ENCODE data around the gene NOX3. TPM values are rescaled to one million over a fixed set of nuclear protein-coding genes. Genes with fewer than 3 reads are reported as not detected.
"Not testable (repeated sequence)": the region's sequence is repeated elsewhere in the genome, so short reads cannot be mapped to it uniquely, and the experiment has no call there.

The NOX3 gene, protein sequence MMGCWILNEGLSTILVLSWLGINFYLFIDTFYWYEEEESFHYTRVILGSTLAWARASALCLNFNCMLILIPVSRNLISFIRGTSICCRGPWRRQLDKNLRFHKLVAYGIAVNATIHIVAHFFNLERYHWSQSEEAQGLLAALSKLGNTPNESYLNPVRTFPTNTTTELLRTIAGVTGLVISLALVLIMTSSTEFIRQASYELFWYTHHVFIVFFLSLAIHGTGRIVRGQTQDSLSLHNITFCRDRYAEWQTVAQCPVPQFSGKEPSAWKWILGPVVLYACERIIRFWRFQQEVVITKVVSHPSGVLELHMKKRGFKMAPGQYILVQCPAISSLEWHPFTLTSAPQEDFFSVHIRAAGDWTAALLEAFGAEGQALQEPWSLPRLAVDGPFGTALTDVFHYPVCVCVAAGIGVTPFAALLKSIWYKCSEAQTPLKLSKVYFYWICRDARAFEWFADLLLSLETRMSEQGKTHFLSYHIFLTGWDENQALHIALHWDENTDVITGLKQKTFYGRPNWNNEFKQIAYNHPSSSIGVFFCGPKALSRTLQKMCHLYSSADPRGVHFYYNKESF
- total RNA-seq: not detected

DNA sequence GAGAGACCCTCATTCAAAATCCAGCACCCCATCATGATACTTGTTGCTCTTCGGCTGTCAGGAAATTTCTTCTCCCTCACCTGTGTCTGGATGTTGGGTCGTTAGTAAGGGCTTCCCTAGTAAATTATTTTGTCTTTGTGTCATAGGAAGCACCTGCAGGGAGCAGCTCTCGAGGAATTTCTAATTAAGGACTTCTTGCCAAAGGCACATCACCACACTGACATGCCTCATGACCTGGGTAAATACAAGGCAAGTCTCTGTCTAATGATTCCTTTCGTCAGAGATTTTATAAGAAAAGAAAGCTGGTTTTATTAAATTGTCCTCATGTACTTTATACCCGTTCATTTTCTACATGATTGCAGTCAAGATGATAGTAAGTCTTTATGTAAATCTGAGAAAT, at the start of gene NOX3:
Gene NOX3 (minus strand): TSS at position 74 of the 400 bp plus-strand sequence. CDS start 39 bp downstream, at position 35.
- Mint-ChIP-seq H3K36me3 (peaks cover 1% of the 10 kb centered on the region), H3K27ac (no peak within 1 kb of the TSS), H3K27me3 (peaks cover 6% of the 10 kb centered on the region), H3K4me1 (no peaks in the 10 kb centered on the region), H3K4me3 (no peak within 1 kb of the TSS), H3K9me3 (no peaks in the 10 kb centered on the region)
- POLR2A ChIA-PET: no interaction called here
- DNase-seq (no peak), ATAC-seq (ENCODE audit: low read depth) (no peak)

DNA sequence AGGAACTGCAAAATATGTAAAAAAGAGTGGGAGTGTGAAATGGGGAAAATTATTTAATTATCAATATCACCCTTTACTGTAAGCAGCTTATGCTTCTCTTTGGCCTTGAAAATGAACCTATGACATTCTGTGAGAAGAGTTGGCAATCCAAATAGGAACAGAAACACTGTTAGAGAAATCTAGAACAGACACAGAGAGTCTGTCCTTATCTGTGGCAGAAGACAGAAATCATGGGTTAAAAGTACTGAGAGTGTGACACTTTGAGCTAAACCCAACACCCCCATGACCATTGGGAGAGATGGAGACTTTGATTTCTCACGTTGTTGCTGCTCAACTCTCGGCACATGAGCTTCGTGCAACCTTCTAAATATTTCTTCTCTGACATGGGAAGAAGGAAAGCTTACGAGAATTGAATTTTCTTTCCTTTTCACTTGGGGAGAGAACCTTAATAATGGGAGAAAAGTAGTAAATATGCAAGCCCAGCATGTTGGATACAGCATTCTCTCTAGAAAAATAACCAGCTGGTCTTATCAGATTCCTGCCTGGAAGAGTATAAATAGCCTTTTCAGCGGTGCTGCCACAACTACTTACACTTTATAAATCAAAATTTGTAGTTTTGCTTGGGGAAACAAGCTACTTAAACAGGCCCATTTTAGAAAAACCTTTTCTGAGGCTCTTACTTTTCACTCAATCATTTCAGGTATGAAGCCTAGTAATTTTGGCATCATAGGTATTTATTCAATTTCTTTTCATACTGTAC, 49.4 kb upstream of the NOX3 start:
- POLR2A ChIA-PET: no interaction called here
- no peaks in the 10 kb centered on the region for H3K36me3 Mint-ChIP-seq
- peaks cover 1% of the 10 kb centered on the region for H3K27me3 Mint-ChIP-seq
- no peak overlapping the region for H3K4me3 Mint-ChIP-seq
- ATAC-seq (ENCODE audit: low read depth) (no peak), DNase-seq (no peak)
- peaks cover 4% of the 10 kb centered on the region for H3K9me3 Mint-ChIP-seq
- H3K4me1 Mint-ChIP-seq: peaks cover 2% of the 10 kb centered on the region
- H3K27ac Mint-ChIP-seq: no peak overlapping the region

DNA sequence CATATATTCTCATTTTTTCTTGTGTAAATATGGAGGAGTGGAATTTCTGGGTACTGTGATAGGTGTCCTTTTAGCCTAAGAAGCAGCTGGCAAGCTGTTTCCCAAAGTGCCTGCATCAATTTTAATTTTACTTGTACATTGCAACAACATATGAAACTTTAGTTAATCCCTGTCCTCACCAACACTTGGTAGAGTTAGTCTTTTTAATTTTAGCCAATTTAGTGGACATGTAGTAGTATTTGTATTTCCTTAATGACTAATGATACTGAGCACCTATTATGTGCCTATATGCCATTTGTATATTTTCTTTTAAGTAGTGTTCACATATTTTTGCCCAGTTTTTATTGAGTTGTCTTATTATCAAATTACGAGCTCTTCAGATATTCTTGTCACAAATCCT, 46.8 kb upstream of the NOX3 start:
- peaks cover 2% of the 10 kb centered on the region for H3K4me1 Mint-ChIP-seq
- no peak for ATAC-seq (ENCODE audit: low read depth)
- POLR2A ChIA-PET: no interaction called here

DNA sequence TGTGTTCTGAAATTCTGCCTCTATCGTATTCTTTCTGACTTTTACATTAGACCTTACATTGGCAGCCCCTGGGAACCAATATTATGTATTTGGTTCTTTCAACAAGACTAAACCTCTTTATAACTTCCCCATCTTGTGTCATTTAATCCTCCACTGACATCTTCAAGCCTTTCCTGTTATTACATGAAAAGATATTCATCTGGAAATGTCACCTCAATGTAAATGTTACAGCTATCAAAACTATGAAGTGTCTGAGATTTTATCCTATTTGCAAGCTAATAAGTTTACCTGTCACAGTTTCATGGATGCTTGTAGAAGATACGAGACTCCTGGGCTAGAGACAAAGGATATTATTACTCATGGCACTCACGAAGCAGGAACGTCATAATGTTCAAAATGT, 43.9 kb upstream of the NOX3 start:
- Mint-ChIP-seq H3K9me3 (peaks cover 4% of the 10 kb centered on the region), H3K27ac (no peak overlapping the region), H3K4me3 (no peak overlapping the region), H3K27me3 (no peaks in the 10 kb centered on the region), H3K4me1 (no peaks in the 10 kb centered on the region), H3K36me3 (peaks cover 1% of the 10 kb centered on the region)
- DNase-seq: no peak
- no peak for ATAC-seq (ENCODE audit: low read depth)
- POLR2A ChIA-PET: no interaction called here

More for the DNA sequence above, 46.8 kb upstream of the NOX3 start:
- H3K27ac Mint-ChIP-seq: no peak overlapping the region
- H3K36me3 Mint-ChIP-seq: no peaks in the 10 kb centered on the region
- H3K27me3 Mint-ChIP-seq: peaks cover 1% of the 10 kb centered on the region
- H3K9me3 Mint-ChIP-seq: peaks cover 4% of the 10 kb centered on the region
- DNase-seq: no peak
- H3K4me3 Mint-ChIP-seq: no peak overlapping the region

DNA sequence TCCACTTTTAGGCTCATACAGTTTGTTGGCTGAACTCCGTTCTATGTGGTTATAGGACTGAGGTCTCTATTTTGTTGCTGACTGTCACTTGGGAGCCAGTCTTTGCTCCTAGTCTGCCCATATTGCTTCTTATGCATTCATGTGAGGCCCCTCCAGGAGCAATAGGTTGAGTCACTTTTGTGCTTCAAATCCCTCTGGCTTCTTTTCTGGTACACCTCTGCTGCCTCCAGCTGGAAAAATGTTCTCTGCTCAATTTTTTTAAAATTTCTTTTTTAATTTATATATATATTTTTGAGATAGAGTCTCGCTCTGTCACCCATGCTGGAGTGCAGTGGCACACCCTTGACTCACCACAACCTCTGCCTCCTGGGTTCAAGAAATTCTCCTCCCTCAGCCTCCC, 42.7 kb upstream of the NOX3 start:
- peaks cover 1% of the 10 kb centered on the region for H3K36me3 Mint-ChIP-seq
- H3K9me3 Mint-ChIP-seq: no peaks in the 10 kb centered on the region

DNA sequence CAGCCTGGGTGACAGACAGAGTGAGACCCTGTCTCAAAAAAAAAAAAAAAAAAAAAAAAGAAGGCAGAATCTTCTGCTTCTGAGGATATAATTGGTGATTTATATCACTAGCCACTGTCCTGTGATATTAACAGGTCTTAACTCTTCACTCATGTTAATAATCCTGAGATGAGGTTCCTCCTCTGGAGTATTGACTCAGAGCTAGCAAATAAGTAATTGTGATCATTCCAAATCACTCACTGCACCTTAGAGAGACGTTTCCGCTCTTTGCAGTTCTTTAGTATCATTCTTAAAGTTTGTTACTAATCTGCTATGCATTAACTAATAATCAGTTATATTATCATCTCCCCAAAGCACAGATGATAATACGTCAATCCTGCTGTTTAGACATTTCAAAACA, 41.6 kb upstream of the NOX3 start:
- ATAC-seq (ENCODE audit: low read depth) (no peak), DNase-seq (no peak)
- Mint-ChIP-seq H3K36me3 (peaks cover 3% of the 10 kb centered on the region), H3K4me3 (no peak overlapping the region), H3K27ac (no peak overlapping the region), H3K27me3 (no peaks in the 10 kb centered on the region), H3K9me3 (peaks cover 4% of the 10 kb centered on the region), H3K4me1 (no peaks in the 10 kb centered on the region)
- POLR2A ChIA-PET: no interaction called here

More for the DNA sequence above, 42.7 kb upstream of the NOX3 start:
- Mint-ChIP-seq H3K4me3 (no peak overlapping the region), H3K4me1 (no peaks in the 10 kb centered on the region), H3K27me3 (no peaks in the 10 kb centered on the region), H3K27ac (no peak overlapping the region)
- no peak for DNase-seq
- POLR2A ChIA-PET: no interaction called here
- no peak for ATAC-seq (ENCODE audit: low read depth)

DNA sequence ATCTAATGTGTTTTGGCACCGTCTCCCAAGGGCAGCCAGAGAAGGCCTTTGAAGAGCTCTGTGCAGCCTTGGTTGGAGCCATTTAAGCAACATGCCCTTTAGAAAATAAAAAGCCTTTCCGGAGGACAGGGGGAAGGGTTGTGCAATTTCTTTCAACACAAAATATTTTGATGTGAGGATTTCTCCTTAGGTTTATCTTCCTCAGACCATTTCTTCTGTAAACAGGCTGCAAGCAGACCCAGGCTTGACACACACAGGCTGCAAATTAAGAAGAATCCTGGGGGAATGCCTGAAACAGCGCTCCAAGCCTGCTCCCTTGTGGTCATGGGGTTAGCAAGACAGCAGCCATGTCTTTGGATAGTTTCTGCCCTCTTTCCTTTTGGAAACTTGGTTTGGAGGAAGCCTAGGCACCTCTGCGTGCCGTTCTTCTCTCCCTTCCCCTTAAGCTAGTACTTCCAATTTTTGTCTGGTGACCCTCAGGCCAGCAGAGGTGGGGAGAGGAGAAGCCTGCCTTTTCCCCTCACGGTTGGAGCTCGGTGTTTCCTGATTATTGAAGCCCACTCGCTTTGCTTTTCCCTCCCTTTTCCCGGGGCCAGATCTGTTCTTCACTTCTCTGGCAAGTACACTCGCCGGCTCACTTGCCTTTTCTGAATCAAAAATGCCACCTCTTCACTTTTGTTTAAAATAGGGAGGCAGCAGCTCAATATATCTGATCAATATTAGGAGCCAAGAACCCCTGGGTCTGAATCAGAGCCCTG, 39.6 kb upstream of the NOX3 start:
- no peak for DNase-seq

DNA sequence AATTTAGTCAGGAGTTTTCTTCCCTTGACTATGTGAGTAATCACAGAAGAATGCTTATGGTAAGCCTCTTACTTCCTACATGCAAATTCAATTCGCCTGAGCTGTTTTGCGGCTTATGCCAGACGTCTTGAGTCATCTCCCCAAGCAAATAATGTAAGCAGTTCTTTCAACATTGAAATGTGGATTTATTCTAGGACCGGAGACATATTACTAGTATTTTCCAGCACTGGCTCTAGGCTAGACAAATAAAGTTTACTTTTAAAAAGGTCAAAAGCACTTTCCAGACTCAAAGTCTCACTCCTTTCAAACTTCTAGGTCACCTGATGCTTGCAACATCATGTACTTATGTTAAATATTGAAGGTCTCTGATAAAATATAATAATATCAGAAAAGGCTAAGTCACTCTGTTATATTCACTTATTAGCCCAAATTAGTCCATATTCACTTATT, 38.1 kb upstream of the NOX3 start:
- Mint-ChIP-seq H3K27ac (no peak overlapping the region), H3K4me3 (no peak overlapping the region), H3K36me3 (peaks cover 3% of the 10 kb centered on the region), H3K4me1 (no peaks in the 10 kb centered on the region), H3K27me3 (no peaks in the 10 kb centered on the region), H3K9me3 (peaks cover 4% of the 10 kb centered on the region)
- DNase-seq (no peak), ATAC-seq (ENCODE audit: low read depth) (no peak)
- POLR2A ChIA-PET: no interaction called here

More for the DNA sequence above, 39.6 kb upstream of the NOX3 start:
- ATAC-seq (ENCODE audit: low read depth): no peak
- peaks cover 3% of the 10 kb centered on the region for H3K36me3 Mint-ChIP-seq
- no peaks in the 10 kb centered on the region for H3K4me1 Mint-ChIP-seq
- POLR2A ChIA-PET: no interaction called here
- no peak overlapping the region for H3K27ac Mint-ChIP-seq
- H3K4me3 Mint-ChIP-seq: no peak overlapping the region
- H3K9me3 Mint-ChIP-seq: peaks cover 4% of the 10 kb centered on the region
- no peaks in the 10 kb centered on the region for H3K27me3 Mint-ChIP-seq

DNA sequence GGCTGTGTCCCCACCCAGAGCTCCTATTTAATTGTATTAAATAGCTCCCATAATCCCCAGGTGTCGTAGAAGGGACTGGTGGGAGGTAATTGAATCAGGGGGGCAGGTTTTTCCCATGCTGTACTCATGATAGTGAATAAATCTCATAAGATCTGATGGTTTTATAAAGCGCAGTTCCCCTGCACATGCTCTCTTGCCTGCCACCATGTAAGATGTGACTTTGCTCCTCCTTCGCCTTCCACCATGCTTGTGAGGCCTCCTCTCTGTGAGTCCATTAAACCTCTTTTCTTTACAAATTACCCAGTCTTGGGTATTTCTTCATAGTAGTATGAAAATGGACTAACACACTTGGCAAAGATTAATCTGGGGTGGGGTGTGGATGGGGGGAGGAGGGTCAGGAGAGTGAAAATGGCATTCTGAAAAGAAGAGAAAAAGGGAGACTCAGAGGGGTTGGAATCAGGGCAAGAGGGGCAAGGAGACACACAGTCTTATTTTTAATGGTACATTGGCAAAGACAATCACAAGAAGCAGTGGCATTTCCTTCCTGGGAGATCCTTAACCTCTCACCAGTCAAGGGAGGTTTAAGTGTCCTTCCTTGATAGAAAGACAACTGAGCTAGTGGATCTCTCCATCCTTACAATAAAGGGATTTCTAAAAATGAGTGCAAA, 37.5 kb upstream of the NOX3 start:
- Mint-ChIP-seq H3K4me3 (no peak overlapping the region), H3K27ac (no peak overlapping the region), H3K4me1 (no peaks in the 10 kb centered on the region), H3K36me3 (peaks cover 3% of the 10 kb centered on the region), H3K9me3 (peaks cover 4% of the 10 kb centered on the region), H3K27me3 (no peaks in the 10 kb centered on the region)
- ATAC-seq (ENCODE audit: low read depth) (no peak), DNase-seq (no peak)
- POLR2A ChIA-PET: no interaction called here

DNA sequence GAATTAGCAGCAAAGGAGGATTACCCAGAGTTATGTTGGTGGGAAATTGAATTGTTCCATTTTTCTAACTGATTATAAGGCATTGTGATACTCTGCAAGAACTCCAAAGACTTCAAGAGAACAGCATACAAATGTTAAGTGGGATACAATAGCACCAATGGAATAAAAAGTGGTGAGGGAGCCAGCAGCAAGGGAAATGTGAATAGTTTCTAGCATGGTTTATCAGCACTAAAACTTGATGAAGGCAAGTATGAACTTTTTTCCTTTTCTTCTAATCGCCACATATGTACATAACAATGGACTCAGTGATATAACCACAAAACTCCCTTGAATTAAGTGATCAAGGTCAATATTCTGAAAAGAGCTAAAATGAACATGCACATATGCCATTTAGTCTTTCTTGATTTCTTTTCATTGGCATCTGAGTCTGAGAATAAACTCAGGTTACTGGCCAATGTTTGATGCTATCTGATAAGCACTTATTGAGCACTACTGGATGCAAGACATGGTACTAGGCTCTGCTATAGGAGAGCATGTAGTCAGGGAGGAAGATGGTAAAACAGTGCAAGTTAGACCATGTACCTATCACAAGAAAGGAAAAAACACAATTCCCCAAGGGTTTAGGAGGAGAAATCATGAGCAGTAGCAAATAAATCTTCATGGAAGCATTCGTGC, 36.6 kb upstream of the NOX3 start:
- no peak for DNase-seq
- H3K9me3 Mint-ChIP-seq: peaks cover 4% of the 10 kb centered on the region
- H3K27me3 Mint-ChIP-seq: no peaks in the 10 kb centered on the region
- ATAC-seq (ENCODE audit: low read depth): no peak
- H3K36me3 Mint-ChIP-seq: peaks cover 3% of the 10 kb centered on the region
- no peak overlapping the region for H3K27ac Mint-ChIP-seq
- no peak overlapping the region for H3K4me3 Mint-ChIP-seq
- H3K4me1 Mint-ChIP-seq: no peaks in the 10 kb centered on the region
- POLR2A ChIA-PET: no interaction called here

DNA sequence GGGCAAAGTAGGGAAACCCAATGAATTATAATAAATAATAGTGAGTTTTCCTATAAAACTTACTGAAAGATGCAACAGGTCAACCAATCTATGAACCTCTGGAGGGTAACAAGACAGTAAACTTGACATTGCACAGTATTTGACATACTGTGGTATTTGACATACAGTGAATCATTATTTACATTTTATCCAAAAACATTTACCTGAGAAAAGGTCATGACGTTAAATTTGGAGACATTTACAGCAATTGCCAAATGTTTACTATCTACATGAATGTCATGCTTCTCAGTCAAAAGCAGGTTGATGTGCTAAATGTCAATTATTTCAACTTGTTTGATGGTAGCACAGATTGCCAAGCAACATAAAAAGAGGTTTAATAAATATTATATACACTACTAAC, 35.8 kb upstream of the NOX3 start:
- Mint-ChIP-seq H3K36me3 (peaks cover 2% of the 10 kb centered on the region), H3K9me3 (peaks cover 4% of the 10 kb centered on the region), H3K4me3 (no peak overlapping the region), H3K4me1 (no peaks in the 10 kb centered on the region), H3K27ac (no peak overlapping the region), H3K27me3 (no peaks in the 10 kb centered on the region)
- no peak for ATAC-seq (ENCODE audit: low read depth)
- POLR2A ChIA-PET: no interaction called here
- DNase-seq: no peak

DNA sequence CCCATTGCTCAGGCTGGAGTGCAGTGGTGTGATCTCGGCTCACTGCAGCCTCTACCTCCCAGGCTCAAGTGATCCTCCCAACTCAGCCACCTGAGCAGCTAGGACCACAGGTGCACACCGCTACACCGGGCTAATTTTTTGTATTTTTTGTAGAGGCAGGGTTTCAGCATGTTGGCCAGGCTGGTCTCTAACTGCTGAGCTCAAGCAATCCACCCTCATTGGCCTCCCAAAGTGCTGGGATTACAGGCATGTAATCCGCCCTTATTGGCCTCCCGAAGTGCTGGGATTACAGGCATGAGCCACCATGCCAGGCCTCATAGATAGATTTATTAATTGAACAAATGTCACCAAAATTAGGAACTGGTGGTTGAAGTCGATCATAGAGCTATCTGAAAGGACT, 32.6 kb upstream of the NOX3 start:
- DNase-seq; H3K27ac Mint-ChIP-seq; H3K9me3 Mint-ChIP-seq; H3K27me3 Mint-ChIP-seq; POLR2A ChIA-PET; H3K4me3 Mint-ChIP-seq; H3K36me3 Mint-ChIP-seq; ATAC-seq (ENCODE audit: low read depth); H3K4me1 Mint-ChIP-seq: not testable (repeated sequence)

Data from activated naive CD8-positive, alpha-beta T cell treated with anti-CD3 and anti-CD28 coated beads, Interleukin-2, amount 10 ng/mL, durations not matched to agents 7 days and 5 days (primary cell).